ENCODE measurements around the gene SMOC1.

Gene SMOC1

GRCh38 chr14:69863083-69863482 is 16.1 kb upstream of the SMOC1 start:
- H3K9ac ChIP-seq (ENCODE audit: low read length), result no peak overlapping the region
- H3K27ac ChIP-seq (ENCODE audit: low read length, poor library complexity, severe bottlenecking), result no peak overlapping the region
- H3K79me1 ChIP-seq (replicated peaks; ENCODE audit: low read length, poor library complexity, severe bottlenecking), result no peaks in the 10 kb centered on the region
- WGBS, result 75% methylated on average over 4 of the region's 4 CpGs
- peaks cover 17% of the 10 kb centered on the region for H3K9me3 ChIP-seq (ENCODE audit: control insufficient read depth, low read length)
- no peak overlapping the region for H3K4ac ChIP-seq (ENCODE audit: low read depth in 1 of 2, low read length in 2 of 2)
- no peaks in the 10 kb centered on the region for H3K36me3 ChIP-seq (ENCODE audit: control insufficient read depth in 1 of 2, insufficient read depth in 2 of 2, low read depth in 1 of 2, low read length in 2 of 2)
- no peak overlapping the region for H2BK12ac ChIP-seq (ENCODE audit: low read length in 2 of 2)
- no peak overlapping the region for H2BK5ac ChIP-seq (ENCODE audit: low read depth, low read length, poor library complexity, severe bottlenecking)
- H3K27me3 ChIP-seq (ENCODE audit: control insufficient read depth in 1 of 2, insufficient read depth in 1 of 2, low read length in 2 of 2), result peaks cover 0 to 26% of the 10 kb centered on the region in 2 experiments
- peaks cover 1% of the 10 kb centered on the region for H3K4me1 ChIP-seq (ENCODE audit: control insufficient read depth, insufficient read depth, low read depth, low read length)
- H2BK15ac ChIP-seq (ENCODE audit: low read depth, poor library complexity, severe bottlenecking), result no peak overlapping the region
- no peak overlapping the region for H3K4me2 ChIP-seq (ENCODE audit: low read length, poor library complexity, severe bottlenecking)
- no peak overlapping the region for H3K18ac ChIP-seq (ENCODE audit: low read depth in 1 of 2, low read length in 2 of 2)
- no peak overlapping the region for H3K4me3 ChIP-seq (ENCODE audit: insufficient read depth in 1 of 2, low read depth in 1 of 2, low read length in 2 of 2)
- no peak overlapping the region for H3K23ac ChIP-seq (ENCODE audit: low read length in 2 of 2)
- no peak overlapping the region for H4K8ac ChIP-seq (ENCODE audit: low read length)
- no peak overlapping the region for H2BK120ac ChIP-seq (ENCODE audit: low read depth, low read length)
- no peak overlapping the region for H4K91ac ChIP-seq (ENCODE audit: low read length)
- H3K14ac ChIP-seq (ENCODE audit: low read length in 2 of 2), result no peak overlapping the region
- no peak overlapping the region for H2AFZ ChIP-seq (ENCODE audit: low read depth, low read length)
- no peak overlapping the region for H2AK5ac ChIP-seq (ENCODE audit: low read length, severe bottlenecking)
- DNase-seq, result no peak

GRCh38 chr14:69865701-69866365 is 13.4 kb upstream of the SMOC1 start:
- H3K79me1 ChIP-seq (replicated peaks; ENCODE audit: low read length, poor library complexity, severe bottlenecking), result no peaks in the 10 kb centered on the region

DNA sequence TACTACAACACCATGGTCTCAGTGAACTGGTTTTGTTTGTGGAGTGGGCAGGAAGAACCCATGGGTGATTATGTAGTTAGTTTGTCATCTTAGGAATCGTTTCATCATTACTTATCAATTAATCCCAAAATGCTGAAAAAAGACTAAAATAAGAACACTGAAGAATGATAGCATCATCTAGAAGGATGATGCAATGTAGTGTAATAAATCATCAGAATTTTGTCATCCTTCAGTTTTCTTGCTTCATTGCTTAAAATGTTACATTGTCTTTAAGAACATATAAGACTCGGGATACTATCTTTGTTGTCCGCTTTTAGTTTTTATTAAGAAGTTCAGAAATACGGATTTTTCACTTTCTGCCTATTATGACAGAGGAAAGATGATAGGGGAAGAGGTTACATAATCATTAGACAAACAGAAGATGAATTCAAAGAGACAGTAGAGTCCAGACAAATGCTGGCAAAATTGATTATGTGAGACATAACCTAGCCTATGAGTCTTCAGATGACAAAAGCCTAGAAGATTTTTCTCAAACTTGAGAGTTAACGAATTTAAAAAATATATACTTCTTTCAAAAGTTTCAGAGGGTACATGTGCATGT is 10.8 kb upstream of the SMOC1 start:
- H2BK5ac ChIP-seq (ENCODE audit: low read depth, low read length, poor library complexity, severe bottlenecking), result no peak overlapping the region
- H3K9ac ChIP-seq (ENCODE audit: low read length), result no peak overlapping the region
- no peak overlapping the region for H2AFZ ChIP-seq (ENCODE audit: low read depth, low read length)
- H3K4ac ChIP-seq (ENCODE audit: low read depth in 1 of 2, low read length in 2 of 2), result no peak overlapping the region
- no peak for DNase-seq
- peaks cover 0 to 10% of the 10 kb centered on the region in 2 experiments for H3K27me3 ChIP-seq (ENCODE audit: control insufficient read depth in 1 of 2, insufficient read depth in 1 of 2, low read length in 2 of 2)
- H3K18ac ChIP-seq (ENCODE audit: low read depth in 1 of 2, low read length in 2 of 2), result no peak overlapping the region
- no peak overlapping the region for H3K4me3 ChIP-seq (ENCODE audit: insufficient read depth in 1 of 2, low read depth in 1 of 2, low read length in 2 of 2)
- peaks cover 24% of the 10 kb centered on the region for H3K9me3 ChIP-seq (ENCODE audit: control insufficient read depth, low read length)
- H4K91ac ChIP-seq (ENCODE audit: low read length), result no peak overlapping the region
- no peak overlapping the region for H2BK12ac ChIP-seq (ENCODE audit: low read length in 2 of 2)
- no peaks in the 10 kb centered on the region for H3K36me3 ChIP-seq (ENCODE audit: control insufficient read depth in 1 of 2, insufficient read depth in 2 of 2, low read depth in 1 of 2, low read length in 2 of 2)
- H3K4me2 ChIP-seq (ENCODE audit: low read length, poor library complexity, severe bottlenecking), result no peak overlapping the region
- H3K23ac ChIP-seq (ENCODE audit: low read length in 2 of 2), result no peak overlapping the region
- H4K8ac ChIP-seq (ENCODE audit: low read length), result no peak overlapping the region
- no peak overlapping the region for H2AK5ac ChIP-seq (ENCODE audit: low read length, severe bottlenecking)
- no peak overlapping the region for H3K27ac ChIP-seq (ENCODE audit: low read length, poor library complexity, severe bottlenecking)
- H3K79me1 ChIP-seq (replicated peaks; ENCODE audit: low read length, poor library complexity, severe bottlenecking), result no peaks in the 10 kb centered on the region
- no peak overlapping the region for H2BK15ac ChIP-seq (ENCODE audit: low read depth, poor library complexity, severe bottlenecking)
- no peak overlapping the region for H2BK120ac ChIP-seq (ENCODE audit: low read depth, low read length)
- H3K4me1 ChIP-seq (ENCODE audit: control insufficient read depth, insufficient read depth, low read depth, low read length), result no peaks in the 10 kb centered on the region
- 83% methylated on average over 3 of the region's 5 CpGs for WGBS
- no peak overlapping the region for H3K14ac ChIP-seq (ENCODE audit: low read length in 2 of 2)

More at GRCh38 chr14:69865701-69866365, 13.4 kb upstream of the SMOC1 start:
- Histone ChIP-seq H2BK15ac (ENCODE audit: low read depth, poor library complexity, severe bottlenecking) (no peak overlapping the region), H2BK12ac (ENCODE audit: low read length in 2 of 2) (no peak overlapping the region), H3K14ac (ENCODE audit: low read length in 2 of 2) (no peak overlapping the region), H3K18ac (ENCODE audit: low read depth in 1 of 2, low read length in 2 of 2) (no peak overlapping the region), H3K4ac (ENCODE audit: low read depth in 1 of 2, low read length in 2 of 2) (no peak overlapping the region), H2AFZ (ENCODE audit: low read depth, low read length) (no peak overlapping the region), H3K9me3 (ENCODE audit: control insufficient read depth, low read length) (peaks cover 24% of the 10 kb centered on the region), H3K9ac (ENCODE audit: low read length) (no peak overlapping the region), H2BK120ac (ENCODE audit: low read depth, low read length) (no peak overlapping the region), H3K4me1 (ENCODE audit: control insufficient read depth, insufficient read depth, low read depth, low read length) (no peaks in the 10 kb centered on the region), H3K4me2 (ENCODE audit: low read length, poor library complexity, severe bottlenecking) (no peak overlapping the region), H3K23ac (ENCODE audit: low read length in 2 of 2) (no peak overlapping the region), H3K27ac (ENCODE audit: low read length, poor library complexity, severe bottlenecking) (no peak overlapping the region), H2AK5ac (ENCODE audit: low read length, severe bottlenecking) (no peak overlapping the region), H3K27me3 (ENCODE audit: control insufficient read depth in 1 of 2, insufficient read depth in 1 of 2, low read length in 2 of 2) (peaks cover 0 to 10% of the 10 kb centered on the region in 2 experiments), H2BK5ac (ENCODE audit: low read depth, low read length, poor library complexity, severe bottlenecking) (no peak overlapping the region), H4K91ac (ENCODE audit: low read length) (no peak overlapping the region), H3K4me3 (ENCODE audit: insufficient read depth in 1 of 2, low read depth in 1 of 2, low read length in 2 of 2) (no peak overlapping the region), H4K8ac (ENCODE audit: low read length) (no peak overlapping the region), H3K36me3 (ENCODE audit: control insufficient read depth in 1 of 2, insufficient read depth in 2 of 2, low read depth in 1 of 2, low read length in 2 of 2) (no peaks in the 10 kb centered on the region)
- 74% methylated on average over 8 of the region's 8 CpGs for WGBS
- DNase-seq, result no peak

GRCh38 chr14:69870613-69871012 is 8.6 kb upstream of the SMOC1 start:
- Histone ChIP-seq H3K27ac (ENCODE audit: low read length, poor library complexity, severe bottlenecking) (no peak overlapping the region), H2BK15ac (ENCODE audit: low read depth, poor library complexity, severe bottlenecking) (no peak overlapping the region), H2AFZ (ENCODE audit: low read depth, low read length) (no peak overlapping the region), H3K18ac (ENCODE audit: low read depth in 1 of 2, low read length in 2 of 2) (no peak overlapping the region), H3K14ac (ENCODE audit: low read length in 2 of 2) (no peak overlapping the region), H3K4me1 (ENCODE audit: control insufficient read depth, insufficient read depth, low read depth, low read length) (no peaks in the 10 kb centered on the region), H3K9me3 (ENCODE audit: control insufficient read depth, low read length) (peaks cover 11% of the 10 kb centered on the region), H3K23ac (ENCODE audit: low read length in 2 of 2) (no peak overlapping the region), H3K79me1 (replicated peaks; ENCODE audit: low read length, poor library complexity, severe bottlenecking) (no peaks in the 10 kb centered on the region), H3K27me3 (ENCODE audit: control insufficient read depth in 1 of 2, insufficient read depth in 1 of 2, low read length in 2 of 2) (peaks cover 0 to 6% of the 10 kb centered on the region in 2 experiments), H2BK120ac (ENCODE audit: low read depth, low read length) (no peak overlapping the region), H2BK5ac (ENCODE audit: low read depth, low read length, poor library complexity, severe bottlenecking) (no peak overlapping the region), H4K91ac (ENCODE audit: low read length) (no peak overlapping the region), H3K4me3 (ENCODE audit: insufficient read depth in 1 of 2, low read depth in 1 of 2, low read length in 2 of 2) (no peak overlapping the region), H3K9ac (ENCODE audit: low read length) (no peak overlapping the region), H4K8ac (ENCODE audit: low read length) (no peak overlapping the region), H3K36me3 (ENCODE audit: control insufficient read depth in 1 of 2, insufficient read depth in 2 of 2, low read depth in 1 of 2, low read length in 2 of 2) (no peaks in the 10 kb centered on the region), H3K4me2 (ENCODE audit: low read length, poor library complexity, severe bottlenecking) (no peak overlapping the region), H2BK12ac (ENCODE audit: low read length in 2 of 2) (no peak overlapping the region), H3K4ac (ENCODE audit: low read depth in 1 of 2, low read length in 2 of 2) (no peak overlapping the region), H2AK5ac (ENCODE audit: low read length, severe bottlenecking) (no peak overlapping the region)
- no peak for DNase-seq
- WGBS, result 93% methylated on average over 1 of the region's 2 CpGs

All from mesenchymal stem cell (in vitro differentiated cells and primary cell).